Measurements from ENCODE around the gene AKAP10.

- TF ChIP-seq, protein P1, sequence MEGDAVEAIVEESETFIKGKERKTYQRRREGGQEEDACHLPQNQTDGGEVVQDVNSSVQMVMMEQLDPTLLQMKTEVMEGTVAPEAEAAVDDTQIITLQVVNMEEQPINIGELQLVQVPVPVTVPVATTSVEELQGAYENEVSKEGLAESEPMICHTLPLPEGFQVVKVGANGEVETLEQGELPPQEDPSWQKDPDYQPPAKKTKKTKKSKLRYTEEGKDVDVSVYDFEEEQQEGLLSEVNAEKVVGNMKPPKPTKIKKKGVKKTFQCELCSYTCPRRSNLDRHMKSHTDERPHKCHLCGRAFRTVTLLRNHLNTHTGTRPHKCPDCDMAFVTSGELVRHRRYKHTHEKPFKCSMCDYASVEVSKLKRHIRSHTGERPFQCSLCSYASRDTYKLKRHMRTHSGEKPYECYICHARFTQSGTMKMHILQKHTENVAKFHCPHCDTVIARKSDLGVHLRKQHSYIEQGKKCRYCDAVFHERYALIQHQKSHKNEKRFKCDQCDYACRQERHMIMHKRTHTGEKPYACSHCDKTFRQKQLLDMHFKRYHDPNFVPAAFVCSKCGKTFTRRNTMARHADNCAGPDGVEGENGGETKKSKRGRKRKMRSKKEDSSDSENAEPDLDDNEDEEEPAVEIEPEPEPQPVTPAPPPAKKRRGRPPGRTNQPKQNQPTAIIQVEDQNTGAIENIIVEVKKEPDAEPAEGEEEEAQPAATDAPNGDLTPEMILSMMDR (IDR thresholded peaks at IDR 0.05 in 2 of 3, conservative IDR thresholded peaks at IDR 0.05 in 1 of 3; ENCODE audit: control insufficient read depth in 2 of 3, extremely low read depth in 1 of 3, insufficient read depth in 1 of 3, low read depth in 3 of 3, low read length in 3 of 3), result no peak
- TF ChIP-seq YY1 (IDR thresholded peaks at IDR 0.05; ENCODE audit: low read depth, low read length) (no peak), NFYA (IDR thresholded peaks at IDR 0.05; ENCODE audit: borderline replicate concordance, low read depth, low read length) (no peak)
These were observed 80.4 kb downstream of the AKAP10 start for GRCh38 chr17:19897090-19897837.
